ENCODE results near the gene IGFBP5. TPM values are rescaled to one million over a fixed set of nuclear protein-coding genes. Genes with fewer than 3 reads are reported as not detected.

IGFBP5 gene
- polyA plus RNA-seq, 1 donor, result 548 TPM

DNA sequence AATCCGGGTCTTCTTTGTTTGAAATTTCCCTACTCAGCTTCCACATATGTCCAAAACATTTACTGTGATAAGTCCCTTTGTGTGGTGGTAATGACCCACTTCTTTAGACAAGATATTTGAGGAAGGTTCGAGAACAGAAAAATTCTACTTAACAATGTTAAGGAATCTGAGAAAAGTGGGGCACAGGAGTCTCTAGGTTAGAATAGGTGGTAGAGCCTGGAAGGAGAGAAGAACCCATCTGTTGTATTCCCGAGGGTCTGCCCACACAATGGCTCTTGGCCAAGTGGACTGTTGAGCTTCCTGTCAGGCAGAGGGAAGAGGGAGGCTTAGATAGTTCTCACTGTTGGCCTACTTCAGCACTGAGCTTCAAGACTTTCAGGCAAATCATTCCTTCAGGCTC is 57.9 kb downstream of the IGFBP5 start:
- no peak for DNase-seq

GRCh38 chr2:216636551-216637450 is 58.5 kb downstream of the IGFBP5 start:
- no peak for DNase-seq

DNA sequence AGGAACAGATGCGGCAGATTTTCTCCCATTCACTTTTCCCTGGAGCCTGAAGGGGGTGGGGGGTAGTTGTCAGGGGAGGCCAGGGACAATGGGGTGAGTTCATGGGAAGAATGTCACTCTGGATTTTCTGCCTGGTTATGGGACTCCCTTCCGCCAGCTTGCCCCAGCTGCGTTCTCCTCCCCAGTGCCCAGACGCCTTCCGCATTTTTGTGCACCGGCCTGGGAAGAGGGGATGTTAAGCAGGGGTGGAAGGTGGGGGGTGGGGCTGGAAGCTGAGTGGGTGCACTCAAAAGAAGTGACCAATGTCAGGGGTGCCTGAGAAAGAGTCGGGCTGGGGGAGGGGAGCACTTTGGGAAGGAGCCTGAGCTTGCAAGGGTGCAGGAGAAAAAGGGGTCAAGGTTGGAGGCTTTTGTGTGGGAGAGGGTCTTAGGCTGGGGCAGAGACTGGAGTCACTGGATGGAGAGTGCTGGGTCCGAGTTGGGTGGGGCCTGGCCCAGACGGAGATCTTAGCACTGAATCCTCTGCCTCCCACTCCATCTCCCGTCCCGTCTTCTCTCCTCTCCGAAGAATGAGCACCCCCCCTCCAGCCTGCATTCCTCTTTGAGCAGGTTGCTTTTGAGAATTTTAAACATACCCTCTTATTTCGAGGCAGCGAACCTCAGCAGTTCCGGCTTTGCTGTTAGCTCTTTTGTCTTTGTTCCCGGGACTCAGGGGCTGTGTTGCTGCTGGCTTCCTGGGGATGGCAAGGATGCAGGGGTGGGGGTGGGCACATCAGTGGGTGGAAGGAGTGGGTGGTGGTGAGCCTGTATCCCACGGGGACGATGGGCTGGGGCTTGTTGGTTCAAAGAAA is 59.4 kb downstream of the IGFBP5 start:
- DNase-seq, result no peak

GRCh38 chr2:216635171-216635570 is 60.2 kb downstream of the IGFBP5 start:
- DNase-seq, result no peak

DNA sequence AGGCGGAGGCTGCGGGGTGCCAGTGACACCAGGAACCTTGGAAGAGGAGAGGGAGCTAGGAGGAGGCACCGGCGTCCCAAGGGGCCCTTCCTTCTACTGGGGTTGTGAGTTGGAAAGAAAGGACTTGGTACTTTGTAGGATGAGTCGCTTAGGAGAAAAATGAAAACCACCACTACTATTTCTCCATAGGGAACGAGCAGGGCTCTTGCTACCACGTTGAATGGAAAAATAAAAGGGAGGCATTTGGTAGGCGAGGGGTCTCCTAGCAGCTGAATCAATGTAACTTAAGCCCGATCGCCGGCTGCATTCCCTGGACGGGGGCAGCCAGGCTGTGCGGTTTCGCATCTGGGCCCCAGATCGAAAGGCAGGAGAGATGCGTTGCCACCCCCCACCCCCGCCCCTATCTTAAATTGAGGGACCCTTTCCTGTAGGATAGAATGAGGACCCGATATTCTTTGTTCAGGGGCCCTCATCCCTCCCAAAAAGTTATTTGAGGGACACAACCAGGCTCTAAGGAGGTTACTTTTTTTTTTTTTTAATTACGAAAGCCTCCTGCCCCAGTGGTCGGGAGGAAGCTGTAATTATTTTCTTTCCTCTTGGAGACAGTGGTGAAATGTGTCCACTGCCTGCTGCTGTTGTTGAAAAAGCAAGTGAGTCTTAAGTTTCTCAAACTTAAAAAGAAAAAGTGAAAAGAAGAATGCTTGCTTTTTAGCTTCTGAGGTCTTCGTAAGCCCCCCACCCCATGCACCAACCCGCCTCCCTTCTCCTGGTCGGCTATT is 60.8 kb downstream of the IGFBP5 start:
- DNase-seq, result no peak

DNA sequence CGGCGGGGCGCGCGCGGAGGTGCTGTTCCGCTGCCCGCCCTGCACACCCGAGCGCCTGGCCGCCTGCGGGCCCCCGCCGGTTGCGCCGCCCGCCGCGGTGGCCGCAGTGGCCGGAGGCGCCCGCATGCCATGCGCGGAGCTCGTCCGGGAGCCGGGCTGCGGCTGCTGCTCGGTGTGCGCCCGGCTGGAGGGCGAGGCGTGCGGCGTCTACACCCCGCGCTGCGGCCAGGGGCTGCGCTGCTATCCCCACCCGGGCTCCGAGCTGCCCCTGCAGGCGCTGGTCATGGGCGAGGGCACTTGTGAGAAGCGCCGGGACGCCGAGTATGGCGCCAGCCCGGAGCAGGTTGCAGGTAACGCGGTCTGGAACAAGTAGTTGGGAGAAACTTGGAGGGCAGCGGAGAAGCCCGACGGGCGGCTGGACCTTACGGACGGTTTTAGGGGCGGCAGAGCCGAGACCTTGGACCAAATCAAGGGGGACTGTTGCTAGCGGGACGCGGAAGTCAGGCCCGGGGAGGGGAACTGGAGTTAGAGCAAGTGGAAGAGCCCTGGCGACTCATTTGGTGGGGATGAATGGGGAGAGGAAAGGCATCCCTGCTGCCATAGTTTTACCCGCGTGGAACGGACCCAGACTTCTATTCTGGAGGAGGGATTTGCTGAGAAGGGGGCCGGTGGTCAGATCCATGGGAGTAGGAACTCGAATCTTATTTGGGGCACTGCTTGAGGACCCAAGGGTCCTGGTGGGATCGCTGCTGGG is 61.6 kb downstream of the IGFBP5 start:
- no peak for DNase-seq

DNA sequence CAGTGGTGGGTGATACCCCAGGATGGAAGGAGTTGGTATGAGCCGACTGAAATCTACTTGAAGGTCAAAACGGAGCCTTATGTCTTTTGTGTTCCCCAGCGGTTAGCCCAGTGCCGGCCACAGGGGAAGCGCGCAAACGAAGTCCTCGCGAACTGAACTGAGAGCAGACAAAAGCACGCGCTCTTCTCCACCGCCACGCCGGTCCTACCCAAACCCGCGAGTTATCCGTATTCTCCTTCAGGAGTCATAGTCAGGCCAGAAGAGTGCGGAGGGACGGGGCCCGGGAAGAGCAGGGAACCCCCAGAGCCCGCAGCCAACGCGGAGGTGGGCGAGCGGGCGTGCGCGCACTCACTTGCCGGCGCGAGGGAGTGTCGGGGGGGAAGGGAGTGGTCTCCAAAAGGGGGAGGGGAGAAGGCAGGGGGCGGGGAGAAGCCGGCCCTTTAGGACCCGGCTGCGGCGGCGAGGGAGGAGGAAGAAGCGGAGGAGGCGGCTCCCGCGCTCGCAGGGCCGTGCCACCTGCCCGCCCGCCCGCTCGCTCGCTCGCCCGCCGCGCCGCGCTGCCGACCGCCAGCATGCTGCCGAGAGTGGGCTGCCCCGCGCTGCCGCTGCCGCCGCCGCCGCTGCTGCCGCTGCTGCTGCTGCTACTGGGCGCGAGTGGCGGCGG is 62.3 kb downstream of the IGFBP5 start, which contains the start of gene IGFBP2:
Gene IGFBP2, plus strand, starts transcription at position 469 of the 664 bp plus-strand sequence. Its CDS starts 104 bp downstream, at position 573.
- peak; percentile 59 for DNase-seq

DNA sequence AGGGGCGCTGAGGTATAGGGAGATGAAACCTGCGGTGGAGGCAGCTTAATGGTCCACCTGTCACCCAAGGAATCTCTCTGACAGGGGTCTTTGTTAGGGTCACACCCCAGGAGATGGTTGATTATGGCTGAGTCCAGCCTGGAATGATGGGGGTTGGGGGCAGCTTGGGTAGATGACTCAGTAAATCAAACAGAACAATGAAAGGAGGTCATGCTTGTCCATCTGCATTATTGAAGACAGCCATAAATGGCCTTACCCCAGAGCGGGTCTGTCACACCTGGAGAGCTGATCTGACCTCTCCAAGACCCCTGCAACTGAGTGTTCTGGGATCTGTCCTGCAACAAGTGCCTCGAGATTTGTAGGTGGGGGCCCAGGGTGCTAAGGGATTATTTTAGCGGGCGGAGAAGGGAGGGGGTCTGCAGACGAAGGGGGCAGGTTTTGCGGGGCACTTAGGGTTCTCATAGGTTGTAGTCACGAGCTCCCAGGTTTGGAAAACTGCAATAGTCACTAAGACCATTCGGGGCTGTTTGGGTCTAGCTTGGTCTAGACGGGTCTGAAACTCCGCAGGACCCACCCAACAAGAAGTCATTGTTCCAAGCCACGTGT is 62.9 kb downstream of the IGFBP5 start:
- no peak for DNase-seq

- DNase-seq, result no peak
These were observed 65.6 kb downstream of the IGFBP5 start for GRCh38 chr2:216629784-216630183.

DNA sequence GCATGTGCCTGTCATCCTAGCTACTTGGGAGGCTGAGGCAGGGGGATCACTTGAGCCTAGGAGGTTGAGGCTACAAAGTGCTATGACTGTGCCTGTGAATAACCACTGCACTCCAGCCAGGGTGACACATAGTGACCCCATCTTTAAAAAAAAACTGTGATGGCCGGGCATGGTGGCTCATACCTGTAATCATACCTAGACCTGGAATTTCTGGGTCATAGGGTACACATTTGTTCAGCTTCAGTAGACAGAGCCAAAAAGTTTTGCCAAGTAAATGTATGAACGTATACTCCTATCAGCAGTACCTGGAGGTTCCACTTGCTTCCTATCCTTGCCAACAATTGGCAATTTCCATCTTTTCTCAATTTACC is 68.5 kb downstream of the IGFBP5 start:
- DNase-seq, result no peak

DNA sequence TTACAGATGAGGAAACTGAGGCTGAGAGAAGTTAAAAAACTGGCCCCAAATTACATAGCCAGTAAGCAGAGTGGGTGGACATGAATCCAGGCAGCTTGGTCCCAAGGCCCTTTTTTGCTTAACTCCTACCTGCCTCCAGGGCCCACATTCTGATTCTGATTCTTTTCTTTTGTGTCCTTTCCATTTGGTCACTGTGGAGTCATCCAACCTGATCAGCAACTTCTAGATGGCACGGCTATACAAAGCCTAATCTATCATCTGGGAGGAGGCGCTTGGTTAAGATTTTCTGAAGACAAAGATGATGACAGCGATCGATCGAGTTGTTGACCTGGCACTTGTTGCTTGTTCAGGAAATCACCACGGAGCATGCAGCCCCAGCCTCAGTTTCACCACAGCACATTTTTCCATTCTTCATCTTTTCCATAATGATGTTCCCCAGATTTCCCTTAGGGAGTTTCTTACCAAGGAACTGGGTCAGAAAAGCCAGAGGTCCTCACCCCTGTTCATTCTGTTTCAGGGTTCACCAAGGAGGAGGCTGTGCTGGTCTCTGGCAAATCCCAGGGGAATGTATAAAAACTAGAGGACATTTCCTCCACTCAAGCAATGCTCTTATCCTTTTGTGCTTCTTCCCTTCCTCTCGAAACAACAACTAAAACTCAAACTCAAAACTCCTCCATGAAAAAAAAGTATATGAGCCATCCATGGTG is 69.0 kb downstream of the IGFBP5 start:
- DNase-seq, result no peak

DNA sequence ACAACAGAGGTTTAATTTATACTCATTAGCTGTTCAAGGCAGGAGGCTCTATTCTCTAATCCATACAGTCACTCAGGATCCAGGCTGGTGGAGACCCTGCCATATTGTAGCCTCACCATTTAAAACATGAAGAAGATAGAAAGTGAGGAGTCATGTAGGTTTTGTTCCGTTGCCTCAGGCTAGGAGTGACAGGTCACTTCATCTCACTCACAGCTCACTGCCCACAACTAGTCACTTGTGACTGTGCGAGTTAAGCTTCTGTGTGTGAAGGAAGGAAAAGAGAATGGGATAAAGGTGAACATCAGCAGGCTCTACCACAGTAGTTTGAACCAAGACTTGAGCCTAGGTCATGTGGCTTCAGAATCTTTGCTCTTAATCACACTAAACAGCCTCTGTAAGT is 71.1 kb downstream of the IGFBP5 start:
- no peak for DNase-seq

GRCh38 chr2:216622526-216622925 is 72.8 kb downstream of the IGFBP5 start:
- DNase-seq, result no peak

Other genes with a start within 250 kb of the IGFBP5 start
- gene RPL37A, start 196.7 kb downstream of the IGFBP5 start, polyA plus RNA-seq (ENCODE audit: insufficient read length), result 4,380 TPM
- 146 TPM for gene IGFBP2, start 62.1 kb downstream of the IGFBP5 start, polyA plus RNA-seq (ENCODE audit: insufficient read length)
- not detected for gene TNP1, start 164.5 kb upstream of the IGFBP5 start, polyA plus RNA-seq (ENCODE audit: insufficient read length)